ENCODE measurements around the gene RPS6KL1. TPM values are rescaled to one million over a fixed set of nuclear protein-coding genes. Genes with fewer than 3 reads are reported as not detected.

The RPS6KL1 gene
- total RNA-seq, 1 experiment from 2014 or later: not detected

DNA sequence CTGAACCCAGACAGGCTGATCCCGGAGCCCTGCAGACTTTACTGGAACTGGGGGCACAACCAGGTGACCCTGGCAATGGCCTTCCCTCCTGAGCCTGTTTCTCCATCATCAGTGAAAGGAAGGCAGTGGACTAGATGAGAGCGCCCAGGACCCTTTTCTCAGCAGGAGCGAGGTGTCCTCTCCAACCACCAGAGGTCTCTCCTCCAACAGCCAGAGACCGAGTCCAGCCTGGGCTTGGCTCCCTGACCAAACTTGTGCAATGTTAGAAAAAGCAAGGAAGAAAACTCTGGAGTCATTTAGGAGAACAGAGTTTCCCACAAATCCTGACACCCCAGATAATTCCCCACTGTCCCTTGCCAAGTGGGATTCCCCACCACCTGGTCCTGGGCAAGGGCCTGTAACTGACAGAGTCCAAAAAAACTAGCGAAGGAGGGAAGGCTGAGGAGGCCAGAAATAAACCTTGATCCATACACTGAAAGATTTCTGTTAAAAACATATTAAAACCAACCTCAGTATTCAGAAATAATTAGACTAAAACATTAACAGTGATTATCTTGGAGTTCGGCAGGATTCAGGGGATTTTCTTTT, 9.0 kb downstream of the RPS6KL1 start:
- DNase-seq (ENCODE audit: low read depth): peak; percentile 72

DNA sequence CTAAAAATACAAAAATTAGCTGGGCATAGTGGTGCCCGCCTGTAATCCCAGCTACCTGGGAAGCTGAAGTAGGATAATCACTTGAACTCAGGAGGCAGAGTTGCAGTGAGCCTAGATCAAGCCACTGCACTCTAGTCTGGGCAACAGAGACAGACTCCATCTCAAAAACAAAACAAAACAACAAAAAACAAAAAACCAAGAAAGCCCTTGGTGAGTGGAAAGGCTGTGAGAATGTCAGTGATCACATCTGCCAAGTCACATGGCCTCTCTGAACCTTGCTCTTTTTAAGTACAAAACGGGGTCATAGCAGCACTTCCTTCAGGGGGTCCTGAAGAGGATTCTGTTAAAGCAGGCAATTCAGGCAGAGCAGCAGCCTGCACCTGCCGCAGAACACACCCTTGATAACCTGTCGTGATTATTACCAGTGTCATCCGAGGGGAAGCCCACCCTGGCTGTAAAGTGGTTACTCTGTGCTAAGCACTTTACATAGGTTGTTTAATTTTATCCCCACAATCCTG, 9.6 kb downstream of the RPS6KL1 start:
- no peak for DNase-seq (ENCODE audit: low read depth)

DNA sequence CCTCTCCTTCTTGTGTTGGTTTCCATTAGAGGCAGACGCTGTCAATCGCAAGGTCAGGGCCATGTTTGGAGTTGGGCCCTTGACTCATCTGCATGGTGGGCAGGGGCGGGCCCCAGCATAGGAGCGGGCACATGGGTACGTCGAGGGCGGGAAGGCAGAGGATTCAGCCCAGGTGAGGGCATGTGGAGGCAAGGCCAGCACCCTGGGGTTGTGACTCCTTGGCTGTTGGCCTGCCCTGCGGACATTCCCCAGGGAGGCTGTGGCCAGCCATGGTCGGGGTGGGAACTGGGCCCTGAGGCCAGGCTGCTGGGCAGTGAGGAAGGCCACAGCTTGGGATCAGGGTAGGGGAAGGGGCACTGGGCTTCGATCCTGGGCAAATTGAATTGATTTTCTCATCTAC, 10.3 kb downstream of the RPS6KL1 start:
- DNase-seq (ENCODE audit: low read depth): no peak

DNA sequence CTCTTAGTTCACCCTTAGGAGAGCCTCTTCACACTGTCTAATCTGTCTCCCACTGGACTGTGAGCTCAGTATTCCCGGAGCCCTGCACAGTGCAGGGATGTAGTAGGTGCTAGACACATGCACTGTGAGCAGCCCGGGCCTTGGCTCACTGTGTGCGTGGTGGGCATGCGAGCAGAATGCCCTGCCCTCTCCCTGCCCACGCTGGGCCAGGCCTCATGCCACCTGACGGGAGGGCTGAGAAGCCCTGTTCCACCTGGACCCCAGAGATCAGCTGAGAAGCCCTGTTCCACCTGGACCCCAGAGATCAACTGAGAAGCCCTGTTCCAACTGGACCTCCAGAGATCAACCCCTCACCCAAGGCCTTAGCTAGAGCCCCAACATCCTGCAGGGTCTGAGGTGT, 10.9 kb downstream of the RPS6KL1 start:
- no peak for DNase-seq (ENCODE audit: low read depth)

DNA sequence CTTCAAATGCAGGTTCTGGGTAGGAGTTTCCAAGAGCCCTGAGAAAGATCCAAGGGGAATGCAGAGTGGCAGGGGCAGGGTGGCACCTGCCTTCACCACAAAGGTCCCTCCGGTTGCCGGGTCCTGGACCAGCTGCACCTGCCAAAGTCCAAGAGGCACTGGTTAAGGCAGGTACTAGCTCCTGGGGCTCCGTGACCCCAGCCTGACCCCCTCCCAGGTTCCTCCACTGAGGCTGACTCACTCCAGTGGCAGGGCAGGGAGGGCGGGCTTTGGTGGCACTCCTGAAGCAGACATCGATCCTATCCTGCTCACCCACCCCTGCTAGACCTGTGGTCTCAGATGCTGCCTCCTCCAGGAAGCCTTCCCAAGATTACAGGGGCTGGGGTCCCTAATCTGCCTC, 11.4 kb downstream of the RPS6KL1 start:
- DNase-seq (ENCODE audit: low read depth): no peak

DNA sequence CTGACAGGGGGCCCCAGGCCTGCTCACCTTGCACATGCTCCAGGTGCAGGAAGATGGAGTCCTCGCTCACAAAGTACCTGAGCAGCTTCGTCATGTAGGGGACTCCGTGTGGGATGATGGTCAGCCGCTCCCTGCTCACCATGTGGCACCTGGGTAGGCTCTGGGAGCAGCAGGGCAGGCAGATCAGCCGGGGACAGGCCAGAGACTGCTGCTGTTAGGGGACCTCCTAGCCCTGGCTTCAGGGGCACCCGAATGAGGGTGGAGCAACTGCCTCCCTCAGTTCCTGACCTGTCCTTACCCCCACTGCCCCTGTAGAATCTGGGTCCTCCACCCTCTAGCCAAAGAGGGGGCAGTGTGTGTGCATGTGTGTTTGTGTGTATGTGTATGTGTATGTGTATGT, 11.8 kb downstream of the RPS6KL1 start:
- no peak for DNase-seq (ENCODE audit: low read depth)

DNA sequence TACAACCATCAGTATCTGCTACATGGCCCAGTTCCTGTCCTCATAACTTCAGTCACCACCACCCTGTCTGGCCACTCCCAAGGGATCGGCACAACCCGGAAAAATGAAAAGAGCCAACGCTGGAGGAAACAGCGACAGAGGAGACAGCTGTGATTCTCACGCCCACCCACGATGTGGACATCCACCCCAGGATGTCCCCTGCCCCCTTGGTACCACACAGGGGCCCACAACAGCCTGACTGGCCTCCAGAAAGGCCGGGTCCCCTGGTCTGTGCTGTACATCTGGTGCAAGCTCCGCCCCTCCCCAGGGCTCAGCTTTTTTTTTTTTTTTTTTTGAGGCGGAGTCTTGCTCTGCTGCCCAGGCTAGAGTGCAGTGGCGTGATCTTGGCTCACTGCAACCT, 12.5 kb downstream of the RPS6KL1 start:
- no peak for DNase-seq (ENCODE audit: low read depth)

DNA sequence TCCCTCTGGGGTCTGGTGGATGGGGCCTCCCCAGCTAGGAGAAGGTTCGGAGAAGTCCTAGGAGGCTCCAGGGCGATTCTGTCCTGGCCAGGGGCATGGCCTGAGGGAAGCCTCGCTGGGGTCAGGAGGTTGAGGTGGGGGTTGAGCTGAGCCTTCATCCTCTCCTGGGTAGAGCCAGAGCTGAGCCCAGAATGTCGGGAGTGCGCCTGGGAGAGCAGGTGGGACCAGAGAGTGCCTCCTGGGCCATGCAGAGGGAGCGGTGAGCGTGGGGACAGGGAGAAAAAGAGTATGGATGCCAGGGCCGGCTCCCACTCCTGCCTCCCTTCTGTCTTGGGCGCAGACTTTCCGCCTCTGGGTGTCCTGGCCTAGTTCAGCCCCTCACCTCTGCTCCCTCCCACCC, 13.1 kb downstream of the RPS6KL1 start:
- no peak for DNase-seq (ENCODE audit: low read depth)

DNA sequence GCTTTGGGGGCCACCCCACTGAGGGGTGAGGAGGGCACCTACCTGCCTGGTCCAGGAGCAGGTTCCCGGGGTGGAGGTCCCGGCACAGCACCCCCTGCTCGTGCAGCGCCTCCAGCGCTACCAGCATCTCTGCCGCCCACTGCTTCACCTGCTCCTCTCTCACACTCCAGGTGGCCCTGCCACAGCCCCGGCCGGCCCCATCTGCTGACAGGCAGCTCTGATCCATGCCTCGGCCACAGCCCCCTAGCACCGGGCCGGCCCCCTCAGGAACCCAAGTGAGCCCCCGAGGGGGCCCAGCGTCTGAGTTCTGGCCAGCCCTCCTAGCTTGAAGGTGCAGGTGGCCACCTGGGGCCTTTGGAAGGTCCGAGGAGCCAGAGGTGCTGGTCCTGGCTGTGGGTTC, 13.6 kb downstream of the RPS6KL1 start:
- DNase-seq (ENCODE audit: low read depth): no peak

DNA sequence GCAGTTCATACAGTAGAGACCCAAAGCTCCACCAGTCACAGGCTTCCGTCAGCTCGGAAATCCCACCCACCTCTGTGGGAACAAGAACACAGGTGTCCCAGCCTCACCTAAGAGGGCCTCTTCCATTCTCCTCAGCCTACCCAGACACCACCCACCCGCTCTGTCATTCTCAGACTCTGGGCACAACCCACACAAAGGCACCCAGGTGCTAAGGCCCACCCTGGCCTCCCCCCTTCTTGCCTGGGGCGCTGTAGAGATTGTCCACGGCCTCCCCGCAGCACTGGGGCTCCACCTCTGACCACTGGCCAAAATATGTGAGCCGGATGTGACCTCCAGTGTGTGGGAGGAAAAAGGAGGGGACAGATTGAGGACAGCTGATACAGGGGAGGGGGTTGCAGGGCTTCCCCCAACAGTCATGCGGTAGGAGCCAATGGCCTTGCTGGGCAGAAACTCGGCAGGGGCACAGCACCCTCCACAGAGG, 14.2 kb downstream of the RPS6KL1 start:
- no peak for DNase-seq (ENCODE audit: low read depth)

DNA sequence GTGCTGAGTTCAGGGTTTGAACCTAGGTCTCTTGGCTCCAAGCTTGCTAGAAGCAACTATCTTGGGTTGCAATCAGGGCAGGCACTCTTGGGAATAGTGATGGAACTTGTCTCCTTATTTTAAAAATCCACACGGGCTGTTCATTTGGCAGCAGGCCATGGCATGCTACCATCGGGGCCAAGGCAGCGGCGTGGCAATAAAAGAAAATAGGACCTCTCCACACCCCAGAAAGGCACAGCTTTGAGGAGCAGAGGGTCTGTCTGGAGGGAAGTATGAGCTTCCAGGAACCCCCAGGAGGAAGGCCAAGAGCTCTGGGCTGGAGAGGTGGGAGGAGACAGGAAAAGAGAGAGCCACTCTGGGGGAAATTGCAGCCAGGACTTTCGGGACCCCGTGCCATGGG, 15.3 kb downstream of the RPS6KL1 start:
- DNase-seq (ENCODE audit: low read depth): no peak

DNA sequence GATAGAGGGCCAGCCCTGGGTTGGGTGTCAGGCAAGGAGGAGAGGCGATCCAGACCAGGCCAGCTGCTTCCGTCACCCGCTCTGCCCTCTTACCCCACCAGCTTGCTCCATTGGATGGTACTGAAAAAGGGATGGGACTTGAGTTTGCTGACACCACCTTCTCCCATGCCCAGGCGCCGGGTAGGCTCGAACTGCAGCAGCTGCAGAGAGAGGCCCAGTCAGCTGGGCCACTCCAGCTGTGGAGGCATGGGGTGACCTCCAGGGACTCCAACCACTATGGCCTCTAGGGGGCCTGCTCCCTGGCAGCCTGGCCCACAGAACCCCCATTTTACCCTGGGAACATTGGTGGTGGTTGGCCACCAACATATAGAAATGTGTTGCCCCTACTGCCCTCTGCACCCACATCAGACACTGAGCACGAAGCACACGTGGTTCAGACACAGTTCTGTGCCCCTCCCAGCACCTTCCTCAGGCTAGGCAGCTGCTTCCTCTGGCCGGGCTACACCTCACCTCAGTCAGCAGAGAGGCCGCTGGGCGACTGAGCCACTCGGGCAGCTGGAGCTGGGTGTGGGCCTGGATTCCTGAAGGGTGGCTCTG, 16.0 kb downstream of the RPS6KL1 start:
- no peak for DNase-seq (ENCODE audit: low read depth)

DNA sequence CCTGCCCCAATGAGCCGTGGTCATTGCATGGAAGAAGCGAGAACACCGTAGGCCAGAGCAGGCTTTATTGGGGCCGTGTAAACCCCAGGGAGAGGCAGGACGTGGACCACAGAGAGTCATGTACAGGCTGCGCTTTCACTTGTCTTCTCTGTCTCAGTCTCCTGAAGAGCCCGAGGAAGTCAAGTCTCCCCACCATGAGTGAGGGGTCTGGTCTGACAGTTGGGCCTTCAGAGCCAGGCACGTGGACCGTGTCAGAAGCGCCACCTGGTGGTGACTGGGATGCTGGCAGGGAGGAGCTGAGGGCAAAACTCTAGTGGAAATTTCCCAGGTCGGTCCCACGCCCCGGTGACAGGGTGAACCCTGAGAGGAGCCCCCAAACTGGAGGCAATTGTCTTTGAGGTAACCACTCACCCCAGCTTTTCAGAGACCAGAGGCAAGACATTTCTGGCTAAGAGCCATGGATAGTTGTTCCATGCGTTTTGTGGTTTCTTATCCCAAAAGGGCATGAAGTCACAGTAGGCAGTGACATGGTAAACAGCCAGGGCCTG, 17.4 kb downstream of the RPS6KL1 start:
- peak; percentile 40 for DNase-seq (ENCODE audit: low read depth)

DNA sequence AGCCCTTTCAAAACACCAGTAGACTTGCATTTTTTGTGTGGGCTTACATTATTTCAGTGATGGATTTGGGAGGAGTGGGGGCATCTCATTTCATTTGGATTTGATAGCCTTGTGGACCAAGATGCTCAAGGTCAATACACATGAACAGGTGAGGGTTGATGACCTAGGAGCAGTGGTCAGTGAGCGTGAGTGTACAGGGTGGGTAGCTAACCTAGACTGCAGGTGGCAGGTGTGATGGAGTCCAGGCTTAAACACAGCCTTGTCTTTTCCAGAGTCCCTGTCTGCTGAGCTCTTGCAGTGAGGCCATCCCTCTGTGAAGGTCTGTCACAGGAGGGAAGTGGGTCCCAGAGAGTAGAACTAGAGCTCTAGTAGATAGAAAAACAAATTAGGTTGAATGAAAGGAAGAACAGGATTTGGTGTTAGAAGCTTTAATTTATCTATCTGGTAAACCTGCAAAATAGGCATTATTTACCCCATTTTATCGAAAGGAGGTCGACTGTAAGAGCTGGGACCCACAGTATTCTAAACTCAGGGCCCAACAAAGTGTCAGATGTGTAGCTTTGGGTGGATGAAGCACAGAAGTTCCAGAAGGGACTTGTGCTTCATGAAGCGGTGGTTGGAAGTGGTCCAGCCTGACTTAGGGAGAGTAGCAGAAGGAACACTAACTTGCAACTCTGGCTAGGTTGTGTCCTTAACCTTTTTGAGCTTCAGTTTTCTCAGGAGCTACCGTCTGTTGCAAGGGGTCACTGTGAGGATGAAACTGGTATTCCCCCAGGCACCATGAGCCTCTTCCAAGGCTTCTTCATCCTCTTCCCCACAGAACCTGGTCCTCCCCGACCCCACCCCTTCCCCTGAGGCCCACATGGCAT, 18.2 kb downstream of the RPS6KL1 start:
- peak; percentile 21 for DNase-seq (ENCODE audit: low read depth)

DNA sequence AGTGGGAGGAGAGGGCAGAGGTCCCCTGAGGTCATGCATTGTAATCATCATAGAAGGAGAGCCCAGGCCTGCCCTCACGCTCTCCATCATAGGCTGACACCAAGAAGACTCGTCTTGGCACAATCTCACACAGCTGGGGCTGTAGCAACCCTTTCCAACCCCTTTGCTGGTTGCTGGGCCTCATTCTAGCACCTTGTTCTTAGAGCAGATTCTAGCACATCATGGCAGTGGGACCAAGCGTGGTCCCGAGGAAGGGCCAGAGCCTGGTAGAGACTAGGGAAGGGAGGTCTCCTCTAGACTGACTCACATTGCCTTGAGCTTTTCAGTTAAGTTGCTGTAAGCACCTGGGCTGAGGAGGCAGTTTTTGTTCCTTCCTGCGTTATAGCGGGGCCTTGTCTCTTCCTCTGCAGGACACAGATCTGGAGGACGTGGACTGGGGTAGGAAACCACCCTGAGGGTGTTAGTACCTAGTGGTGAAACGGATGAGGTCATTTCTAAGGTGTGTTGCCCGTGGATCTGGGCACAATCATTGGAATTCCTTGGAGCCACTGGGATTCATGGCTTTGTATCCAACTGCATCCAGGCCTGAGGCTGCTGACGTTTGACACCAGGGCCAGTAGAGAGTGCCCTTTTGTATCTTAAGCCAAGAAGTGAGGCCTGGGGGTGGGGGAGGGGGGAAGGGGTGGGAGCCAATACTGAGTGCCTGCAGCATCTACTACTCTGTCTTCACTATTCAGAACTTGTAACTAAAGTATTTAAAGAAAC, 19.9 kb downstream of the RPS6KL1 start:
- peak; percentile 1 for DNase-seq (ENCODE audit: low read depth)

DNA sequence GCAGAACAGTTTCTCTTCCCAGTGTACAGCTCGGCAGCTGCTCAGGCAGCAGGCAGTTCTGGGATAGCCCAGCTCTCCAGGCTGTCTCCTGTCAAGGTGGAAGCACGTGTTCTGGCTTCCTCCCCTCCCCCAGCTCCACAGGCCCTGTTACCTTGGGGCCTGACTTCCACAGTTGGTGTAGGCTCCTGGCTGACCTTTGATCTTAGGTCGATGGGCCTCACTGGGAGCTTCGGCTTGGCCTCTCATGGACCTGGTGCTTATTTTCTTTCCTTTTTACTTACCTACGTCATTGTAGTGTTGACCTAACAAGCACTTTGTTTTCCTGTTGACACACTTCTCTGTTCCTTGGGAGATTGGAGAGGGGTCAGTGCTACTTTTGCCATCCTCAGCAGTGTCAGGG, 24.4 kb downstream of the RPS6KL1 start:
- DNase-seq (ENCODE audit: low read depth): no peak

DNA sequence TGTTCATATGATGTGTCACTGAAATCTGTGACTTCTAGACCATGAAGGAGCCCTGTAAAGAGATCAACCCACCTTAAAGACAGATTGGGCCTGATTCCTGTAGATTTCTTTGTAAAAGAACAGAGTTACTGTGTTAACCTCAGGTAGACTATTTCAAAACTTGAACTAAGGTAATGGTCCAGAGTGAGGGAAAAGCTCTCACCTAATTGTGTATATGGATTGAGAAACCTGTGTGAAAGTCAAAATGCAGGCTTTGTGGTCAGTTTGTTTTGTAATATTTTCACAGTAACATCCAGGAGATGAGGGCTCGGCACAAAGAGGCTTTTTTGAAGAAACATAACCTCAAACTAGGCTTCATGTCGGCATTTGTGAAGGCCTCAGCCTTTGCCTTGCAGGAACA, 25.0 kb downstream of the RPS6KL1 start:
- DNase-seq (ENCODE audit: low read depth): no peak

DNA sequence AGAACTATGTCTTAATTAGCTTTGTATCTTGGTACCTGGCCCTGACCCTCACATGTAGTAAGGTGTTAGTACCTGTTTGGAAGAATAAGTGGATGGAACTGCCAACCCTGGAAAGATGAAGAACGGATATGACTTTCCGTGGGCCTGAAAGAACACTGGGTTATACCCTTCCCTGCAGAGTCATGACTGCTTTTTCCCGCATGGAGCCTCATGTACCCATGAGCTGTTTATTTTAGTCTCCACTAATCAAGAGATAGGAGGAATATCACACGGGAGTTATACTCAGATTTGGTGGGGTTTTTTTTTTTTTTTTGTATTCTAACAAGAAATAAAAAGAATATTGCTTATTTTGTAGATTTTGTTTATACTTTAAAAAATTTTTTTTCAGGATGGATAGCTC, 25.4 kb downstream of the RPS6KL1 start:
- DNase-seq (ENCODE audit: low read depth): no peak

DNA sequence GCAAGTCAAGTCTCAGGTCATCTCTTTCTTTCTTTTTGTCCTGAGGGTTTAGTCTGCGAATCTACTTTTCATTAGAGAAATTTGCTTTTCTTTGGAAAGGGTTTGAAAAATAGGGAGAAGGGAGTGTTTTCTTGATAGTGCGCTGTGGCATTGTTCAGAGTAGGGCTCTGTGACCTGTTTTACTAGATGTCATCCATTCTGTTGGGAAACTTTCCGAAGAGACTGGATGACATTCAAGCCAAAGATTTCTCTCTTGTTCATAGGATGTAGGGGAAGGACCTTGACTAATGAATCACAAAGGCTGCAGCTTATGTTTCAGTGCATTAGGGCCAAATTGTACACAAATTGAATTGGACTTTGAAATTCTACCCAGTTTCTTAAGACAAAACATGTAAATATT, 26.7 kb downstream of the RPS6KL1 start:
- no peak for DNase-seq (ENCODE audit: low read depth)

DNA sequence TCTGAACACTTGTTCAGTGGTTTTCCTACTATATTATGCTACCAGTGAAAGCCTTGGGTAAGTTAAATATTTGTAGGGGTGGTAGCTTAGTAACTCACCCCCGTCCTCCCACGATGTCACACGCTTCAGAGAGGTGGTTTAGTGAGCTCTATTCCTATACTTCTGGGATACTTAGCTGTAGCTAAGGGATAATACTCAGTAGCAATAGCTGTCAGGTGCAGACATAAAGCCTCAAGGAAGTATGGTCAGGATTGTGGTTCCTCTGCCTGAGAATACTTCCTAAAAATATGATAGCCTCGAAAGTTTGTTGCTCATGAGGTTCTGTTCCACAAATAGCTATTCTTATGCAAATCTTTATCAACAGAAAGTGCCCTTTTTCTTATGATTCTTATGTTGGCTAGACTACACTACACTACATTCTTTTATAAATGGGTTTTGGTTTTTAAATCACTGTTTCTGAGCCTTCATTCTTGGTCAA, 29.4 kb downstream of the RPS6KL1 start:
- no peak for DNase-seq (ENCODE audit: low read depth)

DNA sequence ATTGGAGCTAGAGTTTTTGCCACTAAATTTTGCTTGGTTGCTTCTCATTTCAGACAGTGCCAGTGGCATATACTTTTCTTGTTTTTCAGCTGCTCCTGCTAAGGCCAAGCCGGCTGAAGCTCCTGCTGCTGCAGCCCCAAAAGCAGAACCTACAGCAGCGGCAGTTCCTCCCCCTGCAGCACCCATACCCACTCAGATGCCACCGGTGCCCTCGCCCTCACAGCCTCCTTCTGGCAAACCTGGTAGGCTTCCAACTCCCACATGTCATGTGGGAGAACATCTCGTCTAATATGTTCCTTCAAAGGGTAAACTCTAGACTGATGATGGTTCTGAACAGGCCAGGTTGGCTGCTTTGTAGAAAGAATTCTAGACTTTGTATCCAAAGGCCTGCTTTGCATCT, 30.3 kb downstream of the RPS6KL1 start:
- no peak for DNase-seq (ENCODE audit: low read depth)

DNA sequence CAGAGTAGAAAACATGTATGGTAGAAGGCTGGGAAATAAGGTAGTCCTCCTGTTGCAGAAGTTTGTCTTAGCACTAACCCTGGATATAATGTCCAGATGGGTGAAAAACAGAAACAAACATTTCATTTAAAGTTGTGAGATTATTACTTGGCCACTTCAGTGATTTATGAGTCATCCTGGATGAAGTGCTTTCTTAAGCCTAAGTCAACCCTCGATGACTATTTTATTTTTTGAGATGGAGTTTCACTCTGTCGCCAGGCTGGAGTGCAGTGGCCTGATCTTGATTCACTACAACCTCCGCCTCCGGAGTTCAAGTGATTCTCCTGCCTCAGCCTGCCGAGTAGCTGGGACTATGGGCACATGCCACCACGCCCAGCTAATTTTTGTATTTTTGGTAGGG, 31.2 kb downstream of the RPS6KL1 start:
- DNase-seq (ENCODE audit: low read depth): peak; percentile 25

All from M059J (cell line).